Activated CD4-positive, alpha-beta T cell treated with anti-CD3 and anti-CD28 coated beads for 4 hours (primary cell): ENCODE results near the gene RNF135.
"Not testable (repeated sequence)": the region's sequence is repeated elsewhere in the genome, so short reads cannot be mapped to it uniquely, and the experiment has no call there.

Experiments used
- DNase-seq, 2 donors: peaks; one replicate each; pipeline ENCODE4 v3.0.0-alpha.2; 2020

RNF135 gene

GRCh38 chr17:30956764-30957374 is 14.0 kb upstream of the RNF135 start:
- no peak for DNase-seq

- DNase-seq: no peak
These were observed 13.1 kb upstream of the RNF135 start for GRCh38 chr17:30957741-30958140.

- no peak for DNase-seq
These were observed 12.7 kb upstream of the RNF135 start for GRCh38 chr17:30958187-30958586.

- DNase-seq: peak; percentile 13 to 14
These were observed 9.3 kb upstream of the RNF135 start for GRCh38 chr17:30961209-30962188.

- not testable (repeated sequence) for DNase-seq
These were observed 6.5 kb upstream of the RNF135 start for GRCh38 chr17:30964312-30964711.

GRCh38 chr17:30964876-30965275 is 6.0 kb upstream of the RNF135 start:
- no peak for DNase-seq

- DNase-seq: no peak
These were observed 5.2 kb upstream of the RNF135 start for GRCh38 chr17:30965686-30966085.

GRCh38 chr17:30967911-30968310 is 2.9 kb upstream of the RNF135 start:
- DNase-seq: not testable (repeated sequence)

- peak in 1 of 2 donors; percentile 40 for DNase-seq
These were observed 629 bp upstream of the RNF135 start for GRCh38 chr17:30969989-30970830.

GRCh38 chr17:30975042-30975820 is 4.4 kb downstream of the RNF135 start:
- no peak for DNase-seq

- not testable (repeated sequence) for DNase-seq
These were observed 9.1 kb downstream of the RNF135 start for GRCh38 chr17:30979919-30980318.

- DNase-seq: no peak
These were observed 11.0 kb downstream of the RNF135 start for GRCh38 chr17:30981531-30982519.

GRCh38 chr17:30982855-30983254 is 12.0 kb downstream of the RNF135 start:
- no peak for DNase-seq

- no peak for DNase-seq
These were observed 19.6 kb downstream of the RNF135 start for GRCh38 chr17:30990458-30990857.

GRCh38 chr17:30992551-30992950 is 21.7 kb downstream of the RNF135 start:
- no peak for DNase-seq

GRCh38 chr17:30995347-30995746 is 24.5 kb downstream of the RNF135 start:
- no peak for DNase-seq

GRCh38 chr17:30996486-30996885 is 25.6 kb downstream of the RNF135 start:
- DNase-seq: no peak

- no peak for DNase-seq
These were observed 26.4 kb downstream of the RNF135 start for GRCh38 chr17:30997270-30997669.

- DNase-seq: no peak
These were observed 27.0 kb downstream of the RNF135 start for GRCh38 chr17:30997842-30998241.

GRCh38 chr17:31002047-31002446 is 31.2 kb downstream of the RNF135 start:
- no peak for DNase-seq
